ENCODE measurements around the gene SP5. TPM values are rescaled to one million over a fixed set of nuclear protein-coding genes. Genes with fewer than 3 reads are reported as not detected.
"Not testable (repeated sequence)": the region's sequence is repeated elsewhere in the genome, so short reads cannot be mapped to it uniquely, and the experiment has no call there.

SP5 gene
- total RNA-seq (2014; rRNA removed; shearing (Covaris generic)): not detected in 2 replicates
- polyA plus RNA-seq (2015; cell fraction: cytosol; rRNA removed): not detected in 2 replicates
- polyA plus RNA-seq (2015; cell fraction: nucleus; rRNA removed): not detected in 2 replicates

- DNase-seq (ENCODE audit: low read depth): no peak
Measured at GRCh38 chr2:170715062-170715931, at the start of gene SP5. Gene SP5 (plus strand): TSS chr2:170715337. CDS start chr2:170715513, 176 bp downstream.

GRCh38 chr2:170665743-170666142, 49.4 kb upstream of the SP5 start:
- DNase-seq (ENCODE audit: low read depth): no peak

- DNase-seq (ENCODE audit: low read depth): no peak
Measured at GRCh38 chr2:170669909-170670308, 45.2 kb upstream of the SP5 start.

- DNase-seq (ENCODE audit: low read depth): no peak
Measured at GRCh38 chr2:170670651-170671050, 44.5 kb upstream of the SP5 start.

- DNase-seq (ENCODE audit: low read depth): no peak
Measured at GRCh38 chr2:170671079-170671478, 44.1 kb upstream of the SP5 start.

- not testable (repeated sequence) for DNase-seq (ENCODE audit: low read depth)
Measured at GRCh38 chr2:170674282-170674681, 40.9 kb upstream of the SP5 start.

GRCh38 chr2:170675701-170676100, 39.4 kb upstream of the SP5 start:
- DNase-seq (ENCODE audit: low read depth): no peak

- no peak for DNase-seq (ENCODE audit: low read depth)
Measured at GRCh38 chr2:170679607-170680079, 35.5 kb upstream of the SP5 start.

- no peak for DNase-seq (ENCODE audit: low read depth)
Measured at GRCh38 chr2:170680172-170680941, 34.8 kb upstream of the SP5 start.

GRCh38 chr2:170681311-170681710, 33.8 kb upstream of the SP5 start:
- no peak for DNase-seq (ENCODE audit: low read depth)

- no peak for DNase-seq (ENCODE audit: low read depth)
Measured at GRCh38 chr2:170685591-170685990, 29.5 kb upstream of the SP5 start.

- DNase-seq (ENCODE audit: low read depth): no peak
Measured at GRCh38 chr2:170689481-170689880, 25.7 kb upstream of the SP5 start.

- DNase-seq (ENCODE audit: low read depth): no peak
Measured at GRCh38 chr2:170690640-170691039, 24.5 kb upstream of the SP5 start.

GRCh38 chr2:170694316-170694715, 20.8 kb upstream of the SP5 start:
- no peak for DNase-seq (ENCODE audit: low read depth)

- DNase-seq (ENCODE audit: low read depth): no peak
Measured at GRCh38 chr2:170695521-170696410, 19.4 kb upstream of the SP5 start.

GRCh38 chr2:170696948-170697347, 18.2 kb upstream of the SP5 start:
- DNase-seq (ENCODE audit: low read depth): no peak

- DNase-seq (ENCODE audit: low read depth): no peak
Measured at GRCh38 chr2:170701011-170701410, 14.1 kb upstream of the SP5 start.

GRCh38 chr2:170703776-170704476, 11.2 kb upstream of the SP5 start:
- DNase-seq (ENCODE audit: low read depth): no peak

GRCh38 chr2:170707821-170708795, 7.0 kb upstream of the SP5 start:
- no peak for DNase-seq (ENCODE audit: low read depth)

Measured in HT1080 (cell line).